ENCODE measurements around the gene TMC3.
"Not testable (repeated sequence)": the region's sequence is repeated elsewhere in the genome, so short reads cannot be mapped to it uniquely, and the experiment has no call there.

TMC3 gene

GRCh38 chr15:81384891-81385720 is 11.1 kb upstream of the TMC3 start:
- no peak for DNase-seq (ENCODE audit: low read depth)

GRCh38 chr15:81381720-81382119 is 7.7 kb upstream of the TMC3 start:
- DNase-seq (ENCODE audit: low read depth) = no peak

GRCh38 chr15:81380668-81381067 is 6.7 kb upstream of the TMC3 start:
- no peak for DNase-seq (ENCODE audit: low read depth)

- no peak for DNase-seq (ENCODE audit: low read depth)
Observed at GRCh38 chr15:81380203-81380602, 6.2 kb upstream of the TMC3 start.

- DNase-seq (ENCODE audit: low read depth) = no peak
Observed at GRCh38 chr15:81379269-81379668, 5.3 kb upstream of the TMC3 start.

- DNase-seq (ENCODE audit: low read depth) = no peak
Observed at GRCh38 chr15:81378443-81378842, 4.4 kb upstream of the TMC3 start.

GRCh38 chr15:81377871-81378270 is 3.9 kb upstream of the TMC3 start:
- DNase-seq (ENCODE audit: low read depth) = no peak

GRCh38 chr15:81376231-81376630 is 2.2 kb upstream of the TMC3 start:
- DNase-seq (ENCODE audit: low read depth) = no peak

- no peak for DNase-seq (ENCODE audit: low read depth)
Observed at GRCh38 chr15:81375461-81375860, 1.4 kb upstream of the TMC3 start.

- no peak for DNase-seq (ENCODE audit: low read depth)
Observed at GRCh38 chr15:81373176-81373575, 837 bp downstream of the TMC3 start.

GRCh38 chr15:81372575-81372974 is 1.4 kb downstream of the TMC3 start:
- no peak for DNase-seq (ENCODE audit: low read depth)

- DNase-seq (ENCODE audit: low read depth) = no peak
Observed at GRCh38 chr15:81363718-81364500, 10.1 kb downstream of the TMC3 start.

- DNase-seq (ENCODE audit: low read depth) = no peak
Observed at GRCh38 chr15:81363276-81363675, 10.7 kb downstream of the TMC3 start.

- no peak for DNase-seq (ENCODE audit: low read depth)
Observed at GRCh38 chr15:81362790-81363189, 11.2 kb downstream of the TMC3 start.

- no peak for DNase-seq (ENCODE audit: low read depth)
Observed at GRCh38 chr15:81361891-81362290, 12.1 kb downstream of the TMC3 start.

- DNase-seq (ENCODE audit: low read depth) = no peak
Observed at GRCh38 chr15:81360491-81360890, 13.5 kb downstream of the TMC3 start.

GRCh38 chr15:81358248-81358647 is 15.8 kb downstream of the TMC3 start:
- no peak for DNase-seq (ENCODE audit: low read depth)

GRCh38 chr15:81357180-81357686 is 16.8 kb downstream of the TMC3 start:
- no peak for DNase-seq (ENCODE audit: low read depth)

- DNase-seq (ENCODE audit: low read depth) = no peak
Observed at GRCh38 chr15:81356252-81356651, 17.8 kb downstream of the TMC3 start.

GRCh38 chr15:81351651-81352050 is 22.4 kb downstream of the TMC3 start:
- no peak for DNase-seq (ENCODE audit: low read depth)

GRCh38 chr15:81349271-81349670 is 24.7 kb downstream of the TMC3 start:
- no peak for DNase-seq (ENCODE audit: low read depth)

- DNase-seq (ENCODE audit: low read depth) = not testable (repeated sequence)
Observed at GRCh38 chr15:81348691-81349090, 25.3 kb downstream of the TMC3 start.

GRCh38 chr15:81347910-81348309 is 26.1 kb downstream of the TMC3 start:
- no peak for DNase-seq (ENCODE audit: low read depth)

Measured in activated T-helper 9 cell treated with anti-CD3 and anti-CD28 coated beads, Interleukin-2, amount 50 U/mL, for 16 hours (primary cell).